ENCODE data around the gene KCNN2.

KCNN2 gene

GRCh38 chr5:114361724-114362196 is at the start of gene KCNN2:
KCNN2 (plus strand) TSS chr5:114362070; CDS start chr5:114362140, 70 bp downstream.
- DNase-seq (ENCODE audit: low read depth in 2 of 2), result no peak

GRCh38 chr5:114312658-114313057 is 49.2 kb upstream of the KCNN2 start:
- DNase-seq (ENCODE audit: low read depth in 2 of 2), result no peak

- no peak for DNase-seq (ENCODE audit: low read depth in 2 of 2)
Observed at GRCh38 chr5:114314061-114314460, 47.8 kb upstream of the KCNN2 start.

- no peak for DNase-seq (ENCODE audit: low read depth in 2 of 2)
Observed at GRCh38 chr5:114316167-114316566, 45.7 kb upstream of the KCNN2 start.

- no peak for DNase-seq (ENCODE audit: low read depth in 2 of 2)
Observed at GRCh38 chr5:114317751-114318150, 44.1 kb upstream of the KCNN2 start.

- no peak for DNase-seq (ENCODE audit: low read depth in 2 of 2)
Observed at GRCh38 chr5:114319236-114319635, 42.6 kb upstream of the KCNN2 start.

- no peak for DNase-seq (ENCODE audit: low read depth in 2 of 2)
Observed at GRCh38 chr5:114319821-114320220, 42.0 kb upstream of the KCNN2 start.

GRCh38 chr5:114324282-114324681 is 37.6 kb upstream of the KCNN2 start:
- DNase-seq (ENCODE audit: low read depth in 2 of 2), result no peak

GRCh38 chr5:114325541-114325940 is 36.3 kb upstream of the KCNN2 start:
- DNase-seq (ENCODE audit: low read depth in 2 of 2), result no peak

- DNase-seq (ENCODE audit: low read depth in 2 of 2), result no peak
Observed at GRCh38 chr5:114327474-114327873, 34.4 kb upstream of the KCNN2 start.

- no peak for DNase-seq (ENCODE audit: low read depth in 2 of 2)
Observed at GRCh38 chr5:114327987-114328386, 33.9 kb upstream of the KCNN2 start.

GRCh38 chr5:114330916-114331531 is 30.8 kb upstream of the KCNN2 start:
- no peak for DNase-seq (ENCODE audit: low read depth in 2 of 2)

GRCh38 chr5:114332493-114332892 is 29.4 kb upstream of the KCNN2 start:
- no peak for DNase-seq (ENCODE audit: low read depth in 2 of 2)

GRCh38 chr5:114332925-114333324 is 28.9 kb upstream of the KCNN2 start:
- DNase-seq (ENCODE audit: low read depth in 2 of 2), result no peak

- DNase-seq (ENCODE audit: low read depth in 2 of 2), result no peak
Observed at GRCh38 chr5:114335391-114335790, 26.5 kb upstream of the KCNN2 start.

GRCh38 chr5:114339108-114339507 is 22.8 kb upstream of the KCNN2 start:
- no peak for DNase-seq (ENCODE audit: low read depth in 2 of 2)

GRCh38 chr5:114346181-114346580 is 15.7 kb upstream of the KCNN2 start:
- no peak for DNase-seq (ENCODE audit: low read depth in 2 of 2)

GRCh38 chr5:114355086-114355830 is 6.6 kb upstream of the KCNN2 start:
- DNase-seq (ENCODE audit: low read depth in 2 of 2), result no peak

GRCh38 chr5:114358329-114358728 is 3.5 kb upstream of the KCNN2 start:
- no peak for DNase-seq (ENCODE audit: low read depth in 2 of 2)

- no peak for DNase-seq (ENCODE audit: low read depth in 2 of 2)
Observed at GRCh38 chr5:114360357-114360756, 1.5 kb upstream of the KCNN2 start.

GRCh38 chr5:114360816-114361723 is 800 bp upstream of the KCNN2 start:
- no peak for DNase-seq (ENCODE audit: low read depth in 2 of 2)
